A549 (cell line): ENCODE measurements around the gene ZNF714. TPM values are rescaled to one million over a fixed set of nuclear protein-coding genes. Genes with fewer than 3 reads are reported as not detected.

ENCODE experiments used
- ATAC-seq, 2 experiments: fragments of 200-7000 bp in 1 of 2; fragments of >200 bp in 1 of 2; cut with Nextera tagmentation in 1 of 2; cut with Tn5 transposase in 1 of 2; 3 replicates each; pipeline versions ENCODE4 v1.8.0 to v1.9.1; 2018 to 2020; ENCODE audit warnings: mild to moderate bottlenecking in 1 of 2, moderate library complexity in 1 of 2
- CTCF ChIA-PET: fragments of 300-600 bp; sonication (Branson Sonifier 250); formaldehyde crosslinking; extraction: SDS; loops from one replicate; lab custom pipeline; 2021; ENCODE audit warnings: antibody characterized with exemption, inconsistent platforms; lab: Yijun Ruan, JAX
- POLR2A ChIA-PET: fragments of 350-600 bp; formaldehyde crosslinking; extraction: SDS; loops from one replicate; lab custom pipeline; 2021; ENCODE audit warnings: antibody characterized with exemption, inconsistent platforms; lab: Yijun Ruan, JAX
- DNase-seq, 2 experiments: peaks; one replicate each; pipeline versions ENCODE4 v3.0.0 to v3.0.0-alpha.2; 2011 to 2016; ENCODE audit warnings: low read depth in 1 of 2, low spot score in 1 of 2
- FAIRE-seq: peaks from 2 replicates; lab custom pipeline; 2011; peaks lifted over from hg19 to GRCh38; lab: Jason Lieb, UNC
- H3K27ac ChIP-seq, 2 experiments: fragments of >200 bp; sonication (Bioruptor Twin); formaldehyde crosslinking; 3 replicates each; pipeline ENCODE4 v1.5.1; 2016 to 2017
- H3K4me1 ChIP-seq: fragments of >200 bp; sonication (Bioruptor Twin); formaldehyde crosslinking; 3 replicates; pipeline ENCODE4 v1.6.1; 2016
- H3K4me2 ChIP-seq: fragments of >200 bp; sonication (Bioruptor Twin); formaldehyde crosslinking; 3 replicates; pipeline ENCODE4 v1.6.1; 2016
- H3K4me3 ChIP-seq: fragments of >200 bp; sonication (Bioruptor Twin); formaldehyde crosslinking; 3 replicates; pipeline ENCODE4 v1.5.1; 2016
- H3K9me3 ChIP-seq: fragments of >200 bp; sonication (Bioruptor Twin); formaldehyde crosslinking; 3 replicates; pipeline ENCODE4 v1.6.1; 2016
- BHLHE40 ChIP-seq: IDR thresholded peaks from 2 replicates; pipeline ENCODE4 v1.6.1; 2012; ENCODE audit warnings: low read depth, low read length, inconsistent platforms
- CBX2 ChIP-seq: fragments of 200-600 bp; sonication (generic); IDR thresholded peaks from 2 replicates; pipeline ENCODE4 v1.6.1; 2016; ENCODE audit warnings: low read depth, mild to moderate bottlenecking, borderline replicate concordance
- CBX8 ChIP-seq: fragments of 200-600 bp; sonication (generic); IDR thresholded peaks from 2 replicates; pipeline ENCODE4 v1.6.1; 2016
- CEBPB ChIP-seq, 2 experiments: fragments of >200 bp in 1 of 2; sonication (Bioruptor Twin) in 1 of 2; formaldehyde crosslinking in 1 of 2; IDR thresholded peaks; 2 replicates each; pipeline ENCODE4 v1.6.1; 2012 to 2016
- FOSB ChIP-seq: fragments of 250-450 bp; sonication (Bioruptor Pico); IDR thresholded peaks from 2 replicates; pipeline ENCODE4 v1.5.0; 2020; ENCODE audit warnings: mild to moderate bottlenecking, moderate library complexity
- FOSL2 ChIP-seq, 2 experiments: fragments of 450-650 bp in 1 of 2; fragments of >200 bp in 1 of 2; sonication (Bioruptor Twin) in 1 of 2; formaldehyde crosslinking; IDR thresholded peaks; 2 replicates each; pipeline versions ENCODE4 v1.5.0 to v1.6.1; 2016 to 2020; ENCODE audit warnings: mild to moderate bottlenecking in 1 of 2, moderate library complexity in 1 of 2
- HOXB5 ChIP-seq: fragments of 250-450 bp; sonication (Bioruptor Pico); IDR thresholded peaks from 2 replicates; pipeline ENCODE4 v1.5.0; 2020; ENCODE audit warnings: mild to moderate bottlenecking, moderate library complexity
- JUN ChIP-seq, 2 experiments: fragments of >200 bp; sonication (Bioruptor Twin); formaldehyde crosslinking; IDR thresholded peaks; 2 replicates in 1 of 2; 3 replicates in 1 of 2; pipeline ENCODE4 v1.6.1; 2016 to 2017
- KDM5A ChIP-seq: fragments of 200-600 bp; sonication (generic); IDR thresholded peaks from 2 replicates; pipeline ENCODE4 v1.6.1; 2016; ENCODE audit warnings: antibody characterized with exemption, mild to moderate bottlenecking
- NFE2L2 ChIP-seq: fragments of 150-350 bp; conservative IDR thresholded peaks from 2 replicates; pipeline ENCODE4 v1.6.1; 2014; ENCODE audit warnings: low read length
- RARB ChIP-seq: fragments of 250-450 bp; sonication (Bioruptor Pico); IDR thresholded peaks from 2 replicates; pipeline ENCODE4 v1.8.0; 2021; ENCODE audit warnings: mild to moderate bottlenecking, moderate library complexity
- RCOR1 ChIP-seq: fragments of 150-350 bp; IDR thresholded peaks from 2 replicates; pipeline ENCODE4 v1.6.1; 2014; ENCODE audit warnings: antibody characterized with exemption, low read length, low read depth
- TP53 ChIP-seq: fragments of 250-450 bp; sonication (Bioruptor Pico); IDR thresholded peaks from 2 replicates; pipeline ENCODE4 v1.5.0; 2021; ENCODE audit warnings: mild to moderate bottlenecking, moderate library complexity
- WGBS: methylation state at CpG from one replicate; pipeline ENCODE4 v1.1.6; 2017; ENCODE audit errors: missing lambda C conversion rate; 5-methylcytosine and 5-hydroxymethylcytosine counted together
- polyA plus RNA-seq, 4 experiments: library from polyadenylated mRNA; depleted of rRNA in 3 of 4; stranded (reverse); fragments of >200 nt; fragmentation: RNase III in 1 of 4; extraction: RNeasy Plus Mini Kit Qiagen cat#74134 plus additional on column Dnase treatment in 1 of 4; gene quantifications; 2 replicates in 3 of 4; 3 replicates in 1 of 4; pipeline ENCODE4 v1.2.3, GENCODE V29; 2011 to 2017
- TF ChIP-seq, protein P1 (sequence below): fragments of 250-450 bp; sonication (Bioruptor Pico); IDR thresholded peaks from 2 replicates; pipeline ENCODE4 v1.5.0; 2020; ENCODE audit warnings: low read depth, mild to moderate bottlenecking, moderate library complexity
- TF ChIP-seq, protein P2 (sequence below): IDR thresholded peaks from 2 replicates; pipeline ENCODE4 v1.6.1; 2012
- TF ChIP-seq, protein P3 (sequence below): fragments of >200 bp; sonication (Bioruptor Twin); formaldehyde crosslinking; IDR thresholded peaks from 3 replicates; pipeline ENCODE4 v1.6.1; 2016
- TF ChIP-seq, protein P4 (sequence below): fragments of 450-650 bp; IDR thresholded peaks from 2 replicates; pipeline ENCODE4 v1.6.1; 2014; ENCODE audit warnings: antibody characterized with exemption
- TF ChIP-seq, protein P5 (sequence below): fragments of 150-350 bp; IDR thresholded peaks from 2 replicates; pipeline ENCODE4 v1.6.1; 2014; ENCODE audit warnings: low read depth, mild to moderate bottlenecking, low read length
- TF ChIP-seq, protein P6 (sequence below): IDR thresholded peaks from 2 replicates; pipeline ENCODE4 v1.6.1; 2012; ENCODE audit warnings: low read depth, borderline replicate concordance
- TF ChIP-seq, protein P7 (sequence below): fragments of 200-600 bp; sonication (generic); IDR thresholded peaks from 2 replicates; pipeline ENCODE4 v1.6.1; 2016; ENCODE audit warnings: antibody characterized with exemption, mild to moderate bottlenecking, moderate library complexity

ZNF714 gene
- polyA plus RNA-seq, 2 of the 4 experiments (the other 2 are of a cell fraction): 3.0 to 8.1 TPM

DNA sequence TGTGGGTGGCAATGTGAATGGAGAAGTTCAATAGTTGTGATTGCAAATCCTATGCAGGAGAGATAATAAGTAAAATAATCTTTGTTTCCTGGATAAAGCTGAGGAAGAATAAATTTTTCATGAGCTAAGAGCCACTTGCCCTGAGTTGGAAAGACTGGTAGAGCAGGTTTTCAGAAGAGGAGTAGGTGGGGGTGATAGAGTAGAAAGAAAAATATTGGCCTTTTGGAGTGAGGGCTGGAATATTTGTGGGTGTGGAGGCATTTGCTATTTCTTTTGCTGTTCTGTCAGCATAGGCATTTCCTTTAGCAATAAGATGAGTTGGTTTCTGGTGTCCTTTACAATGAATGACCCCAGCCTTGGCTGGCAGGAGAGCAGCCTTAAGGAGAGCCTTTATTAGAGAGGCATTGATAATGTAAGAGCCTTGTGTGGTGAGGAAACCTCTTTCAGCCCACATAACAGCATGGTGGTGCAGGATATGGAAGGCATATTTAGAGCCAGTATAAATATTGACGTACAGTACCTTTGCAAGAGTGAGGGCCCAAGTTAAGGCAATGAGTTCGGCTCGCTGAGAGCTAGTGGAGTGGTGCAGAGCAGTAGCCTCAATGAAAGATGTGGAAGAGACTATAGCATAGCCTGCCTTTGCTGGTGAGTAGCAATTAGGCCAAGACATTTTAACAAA is 48.2 kb downstream of the ZNF714 start:
- H3K4me3 ChIP-seq: no peak overlapping the region
- ATAC-seq: no peak
- H3K4me2 ChIP-seq: no peak overlapping the region
- POLR2A ChIA-PET: no interaction called here
- 25% methylated on average over 3 of the region's 3 CpGs for WGBS
- no peak overlapping the region for H3K27ac ChIP-seq
- CTCF ChIA-PET: no interaction called here
- no peaks in the 10 kb centered on the region for H3K4me1 ChIP-seq
- no peak for DNase-seq
- H3K9me3 ChIP-seq: no peaks in the 10 kb centered on the region
- FAIRE-seq: no peak
- TF ChIP-seq NFE2L2: no peak
- TF ChIP-seq FOSB (CRISPR knock-in tag): no peak
- TF ChIP-seq TP53 (CRISPR knock-in tag): no peak
- no peak for TF ChIP-seq JUN (IDR thresholded peaks at IDR 0.05)
- TF ChIP-seq RCOR1: no peak
- TF ChIP-seq, protein P1, sequence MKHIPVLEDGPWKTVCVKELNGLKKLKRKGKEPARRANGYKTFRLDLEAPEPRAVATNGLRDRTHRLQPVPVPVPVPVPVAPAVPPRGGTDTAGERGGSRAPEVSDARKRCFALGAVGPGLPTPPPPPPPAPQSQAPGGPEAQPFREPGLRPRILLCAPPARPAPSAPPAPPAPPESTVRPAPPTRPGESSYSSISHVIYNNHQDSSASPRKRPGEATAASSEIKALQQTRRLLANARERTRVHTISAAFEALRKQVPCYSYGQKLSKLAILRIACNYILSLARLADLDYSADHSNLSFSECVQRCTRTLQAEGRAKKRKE: no peak
- TF ChIP-seq HOXB5 (CRISPR knock-in tag): no peak
- no peak for TF ChIP-seq CBX2

DNA sequence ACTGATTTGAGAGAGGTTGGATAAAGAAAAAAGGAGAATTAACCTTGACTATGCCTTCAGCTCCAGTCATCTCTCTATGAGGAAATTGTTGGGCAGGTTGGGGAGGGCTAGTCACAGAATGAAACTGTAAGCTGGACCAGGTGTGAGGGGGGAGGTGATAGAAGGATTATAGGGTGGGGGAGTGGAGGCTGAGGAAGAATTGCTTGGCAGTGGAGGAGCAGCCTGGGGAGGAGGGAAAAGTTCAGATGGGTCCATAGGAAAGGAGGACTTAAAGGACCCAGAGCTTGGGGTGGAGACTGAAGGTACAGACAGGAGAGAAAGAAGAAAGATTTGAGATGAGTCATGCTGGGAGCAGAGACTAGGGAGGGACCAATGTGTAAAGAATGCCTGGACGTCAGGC is 51.6 kb downstream of the ZNF714 start:
- no peak overlapping the region for H3K4me3 ChIP-seq
- ATAC-seq (no peak), FAIRE-seq (no peak), DNase-seq (no peak)
- H3K9me3 ChIP-seq: no peaks in the 10 kb centered on the region
- H3K4me2 ChIP-seq: no peak overlapping the region
- CTCF ChIA-PET: no interaction called here
- POLR2A ChIA-PET: no interaction called here
- TF ChIP-seq TP53 (CRISPR knock-in tag) (no peak), CBX8 (no peak), FOSL2 (IDR thresholded peaks at IDR 0.05) (no peak), FOSL2 (CRISPR knock-in tag; IDR thresholded peaks at IDR 0.05) (no peak), CEBPB (IDR thresholded peaks at IDR 0.05) (no peak), FOSB (CRISPR knock-in tag) (no peak), BHLHE40 (no peak), RARB (CRISPR knock-in tag) (no peak), KDM5A (no peak)
- TF ChIP-seq, protein P2, sequence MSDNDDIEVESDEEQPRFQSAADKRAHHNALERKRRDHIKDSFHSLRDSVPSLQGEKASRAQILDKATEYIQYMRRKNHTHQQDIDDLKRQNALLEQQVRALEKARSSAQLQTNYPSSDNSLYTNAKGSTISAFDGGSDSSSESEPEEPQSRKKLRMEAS: no peak
- TF ChIP-seq, protein P3, sequence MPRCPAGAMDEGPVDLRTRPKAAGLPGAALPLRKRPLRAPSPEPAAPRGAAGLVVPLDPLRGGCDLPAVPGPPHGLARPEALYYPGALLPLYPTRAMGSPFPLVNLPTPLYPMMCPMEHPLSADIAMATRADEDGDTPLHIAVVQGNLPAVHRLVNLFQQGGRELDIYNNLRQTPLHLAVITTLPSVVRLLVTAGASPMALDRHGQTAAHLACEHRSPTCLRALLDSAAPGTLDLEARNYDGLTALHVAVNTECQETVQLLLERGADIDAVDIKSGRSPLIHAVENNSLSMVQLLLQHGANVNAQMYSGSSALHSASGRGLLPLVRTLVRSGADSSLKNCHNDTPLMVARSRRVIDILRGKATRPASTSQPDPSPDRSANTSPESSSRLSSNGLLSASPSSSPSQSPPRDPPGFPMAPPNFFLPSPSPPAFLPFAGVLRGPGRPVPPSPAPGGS: no peak
- TF ChIP-seq, protein P4, sequence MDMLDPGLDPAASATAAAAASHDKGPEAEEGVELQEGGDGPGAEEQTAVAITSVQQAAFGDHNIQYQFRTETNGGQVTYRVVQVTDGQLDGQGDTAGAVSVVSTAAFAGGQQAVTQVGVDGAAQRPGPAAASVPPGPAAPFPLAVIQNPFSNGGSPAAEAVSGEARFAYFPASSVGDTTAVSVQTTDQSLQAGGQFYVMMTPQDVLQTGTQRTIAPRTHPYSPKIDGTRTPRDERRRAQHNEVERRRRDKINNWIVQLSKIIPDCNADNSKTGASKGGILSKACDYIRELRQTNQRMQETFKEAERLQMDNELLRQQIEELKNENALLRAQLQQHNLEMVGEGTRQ: no peak
- TF ChIP-seq, protein P5, sequence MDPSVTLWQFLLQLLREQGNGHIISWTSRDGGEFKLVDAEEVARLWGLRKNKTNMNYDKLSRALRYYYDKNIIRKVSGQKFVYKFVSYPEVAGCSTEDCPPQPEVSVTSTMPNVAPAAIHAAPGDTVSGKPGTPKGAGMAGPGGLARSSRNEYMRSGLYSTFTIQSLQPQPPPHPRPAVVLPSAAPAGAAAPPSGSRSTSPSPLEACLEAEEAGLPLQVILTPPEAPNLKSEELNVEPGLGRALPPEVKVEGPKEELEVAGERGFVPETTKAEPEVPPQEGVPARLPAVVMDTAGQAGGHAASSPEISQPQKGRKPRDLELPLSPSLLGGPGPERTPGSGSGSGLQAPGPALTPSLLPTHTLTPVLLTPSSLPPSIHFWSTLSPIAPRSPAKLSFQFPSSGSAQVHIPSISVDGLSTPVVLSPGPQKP: no peak
- TF ChIP-seq, protein P6, sequence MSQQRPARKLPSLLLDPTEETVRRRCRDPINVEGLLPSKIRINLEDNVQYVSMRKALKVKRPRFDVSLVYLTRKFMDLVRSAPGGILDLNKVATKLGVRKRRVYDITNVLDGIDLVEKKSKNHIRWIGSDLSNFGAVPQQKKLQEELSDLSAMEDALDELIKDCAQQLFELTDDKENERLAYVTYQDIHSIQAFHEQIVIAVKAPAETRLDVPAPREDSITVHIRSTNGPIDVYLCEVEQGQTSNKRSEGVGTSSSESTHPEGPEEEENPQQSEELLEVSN: no peak
- TF ChIP-seq, protein P7, sequence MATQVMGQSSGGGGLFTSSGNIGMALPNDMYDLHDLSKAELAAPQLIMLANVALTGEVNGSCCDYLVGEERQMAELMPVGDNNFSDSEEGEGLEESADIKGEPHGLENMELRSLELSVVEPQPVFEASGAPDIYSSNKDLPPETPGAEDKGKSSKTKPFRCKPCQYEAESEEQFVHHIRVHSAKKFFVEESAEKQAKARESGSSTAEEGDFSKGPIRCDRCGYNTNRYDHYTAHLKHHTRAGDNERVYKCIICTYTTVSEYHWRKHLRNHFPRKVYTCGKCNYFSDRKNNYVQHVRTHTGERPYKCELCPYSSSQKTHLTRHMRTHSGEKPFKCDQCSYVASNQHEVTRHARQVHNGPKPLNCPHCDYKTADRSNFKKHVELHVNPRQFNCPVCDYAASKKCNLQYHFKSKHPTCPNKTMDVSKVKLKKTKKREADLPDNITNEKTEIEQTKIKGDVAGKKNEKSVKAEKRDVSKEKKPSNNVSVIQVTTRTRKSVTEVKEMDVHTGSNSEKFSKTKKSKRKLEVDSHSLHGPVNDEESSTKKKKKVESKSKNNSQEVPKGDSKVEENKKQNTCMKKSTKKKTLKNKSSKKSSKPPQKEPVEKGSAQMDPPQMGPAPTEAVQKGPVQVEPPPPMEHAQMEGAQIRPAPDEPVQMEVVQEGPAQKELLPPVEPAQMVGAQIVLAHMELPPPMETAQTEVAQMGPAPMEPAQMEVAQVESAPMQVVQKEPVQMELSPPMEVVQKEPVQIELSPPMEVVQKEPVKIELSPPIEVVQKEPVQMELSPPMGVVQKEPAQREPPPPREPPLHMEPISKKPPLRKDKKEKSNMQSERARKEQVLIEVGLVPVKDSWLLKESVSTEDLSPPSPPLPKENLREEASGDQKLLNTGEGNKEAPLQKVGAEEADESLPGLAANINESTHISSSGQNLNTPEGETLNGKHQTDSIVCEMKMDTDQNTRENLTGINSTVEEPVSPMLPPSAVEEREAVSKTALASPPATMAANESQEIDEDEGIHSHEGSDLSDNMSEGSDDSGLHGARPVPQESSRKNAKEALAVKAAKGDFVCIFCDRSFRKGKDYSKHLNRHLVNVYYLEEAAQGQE: no peak
- H3K27ac ChIP-seq: no peak overlapping the region
- WGBS: 0% methylated on average over 1 of the region's 1 CpG
- H3K4me1 ChIP-seq: no peaks in the 10 kb centered on the region
